ENCODE data around the gene CTRB1. TPM values are rescaled to one million over a fixed set of nuclear protein-coding genes. Genes with fewer than 3 reads are reported as not detected.

CTRB1 gene
- total RNA-seq, 1 donor from 2014 or later = not detected

DNA sequence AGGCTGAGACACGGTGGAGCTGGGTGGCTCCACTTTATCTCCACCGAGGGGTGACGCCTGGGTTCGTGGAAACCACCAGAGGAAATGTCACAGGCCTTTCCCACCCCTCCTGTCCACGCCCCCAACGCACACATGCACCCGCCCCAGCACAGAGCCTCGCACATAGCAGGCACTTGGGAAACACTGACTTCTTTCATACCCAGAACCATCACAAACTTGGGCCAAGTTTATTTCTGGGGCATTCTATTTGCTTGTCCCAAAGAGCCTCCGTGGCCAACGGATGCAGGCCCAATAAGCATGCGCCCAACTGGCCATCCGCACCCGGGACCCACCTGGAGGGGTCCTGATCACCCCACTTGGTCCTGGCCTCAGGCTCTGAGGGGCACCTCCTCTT is 29.4 kb downstream of the CTRB1 start:
- intact Hi-C loops (cut with DNase I) = no loop called here
- H3K27me3 ChIP-seq = no peaks in the 10 kb centered on the region
- DNase-seq (ENCODE audit: extremely low spot score in 2 of 2) = no peak
- H3K27ac ChIP-seq = peak overlapping the region; percentile 88
- H3K36me3 ChIP-seq = no peaks in the 10 kb centered on the region
- H3K4me1 ChIP-seq = peaks cover 89% of the 10 kb centered on the region
- no peak for TF ChIP-seq POLR2AphosphoS5 (IDR thresholded peaks at IDR 0.05; ENCODE audit: insufficient read depth in 1 of 2, low read depth in 1 of 2)
- TF ChIP-seq, protein P1, sequence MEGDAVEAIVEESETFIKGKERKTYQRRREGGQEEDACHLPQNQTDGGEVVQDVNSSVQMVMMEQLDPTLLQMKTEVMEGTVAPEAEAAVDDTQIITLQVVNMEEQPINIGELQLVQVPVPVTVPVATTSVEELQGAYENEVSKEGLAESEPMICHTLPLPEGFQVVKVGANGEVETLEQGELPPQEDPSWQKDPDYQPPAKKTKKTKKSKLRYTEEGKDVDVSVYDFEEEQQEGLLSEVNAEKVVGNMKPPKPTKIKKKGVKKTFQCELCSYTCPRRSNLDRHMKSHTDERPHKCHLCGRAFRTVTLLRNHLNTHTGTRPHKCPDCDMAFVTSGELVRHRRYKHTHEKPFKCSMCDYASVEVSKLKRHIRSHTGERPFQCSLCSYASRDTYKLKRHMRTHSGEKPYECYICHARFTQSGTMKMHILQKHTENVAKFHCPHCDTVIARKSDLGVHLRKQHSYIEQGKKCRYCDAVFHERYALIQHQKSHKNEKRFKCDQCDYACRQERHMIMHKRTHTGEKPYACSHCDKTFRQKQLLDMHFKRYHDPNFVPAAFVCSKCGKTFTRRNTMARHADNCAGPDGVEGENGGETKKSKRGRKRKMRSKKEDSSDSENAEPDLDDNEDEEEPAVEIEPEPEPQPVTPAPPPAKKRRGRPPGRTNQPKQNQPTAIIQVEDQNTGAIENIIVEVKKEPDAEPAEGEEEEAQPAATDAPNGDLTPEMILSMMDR (IDR thresholded peaks at IDR 0.05) = no peak
- no peak for TF ChIP-seq POLR2A (IDR thresholded peaks at IDR 0.05)
- H3K4me3 ChIP-seq = peak overlapping the region in 1 of 2 donors; percentile 4
- H3K9me3 ChIP-seq = no peaks in the 10 kb centered on the region

DNA sequence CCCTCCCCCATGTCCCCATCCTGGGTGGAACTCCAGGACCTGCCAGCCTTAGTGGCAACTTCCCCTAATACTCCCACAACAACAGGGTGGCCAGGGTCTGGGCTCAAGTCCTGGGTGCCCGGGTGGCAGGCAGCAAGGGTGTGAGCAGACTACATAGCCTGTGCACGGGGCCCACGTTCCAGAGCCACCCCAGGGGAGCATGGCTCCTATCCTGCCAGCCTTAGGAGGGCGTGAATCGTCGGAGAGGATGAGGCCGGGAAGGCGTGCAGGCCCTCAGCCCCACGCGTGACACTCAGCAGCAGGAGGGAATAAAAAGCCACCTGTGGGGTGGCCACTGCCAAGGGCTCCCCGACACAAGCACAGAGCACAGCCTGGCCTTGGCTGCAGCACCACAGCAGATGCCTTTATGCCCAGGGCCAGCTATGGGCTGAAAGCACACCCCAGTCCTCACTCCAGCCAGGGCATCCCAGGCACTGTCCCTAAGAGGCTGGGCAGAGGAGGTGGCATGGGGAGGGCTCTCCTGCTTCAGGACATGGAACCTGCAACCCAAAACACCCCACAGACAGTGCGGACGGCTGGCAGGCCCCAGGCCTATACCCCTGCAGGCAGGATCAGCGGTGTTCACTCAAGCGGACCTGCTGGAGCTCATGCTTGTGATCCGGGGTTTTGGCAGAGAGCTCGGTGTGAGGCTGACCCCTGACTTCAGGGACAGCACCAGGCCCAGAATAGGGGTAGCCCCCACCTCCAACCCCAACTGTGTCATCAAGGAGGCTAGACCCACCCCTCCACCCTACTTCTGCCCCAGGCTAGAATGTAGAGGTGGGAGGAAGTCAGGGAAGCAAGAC is 30.0 kb downstream of the CTRB1 start:
- Histone ChIP-seq H3K4me1 (peaks cover 92% of the 10 kb centered on the region), H3K27me3 (no peaks in the 10 kb centered on the region), H3K9me3 (no peaks in the 10 kb centered on the region), H3K36me3 (no peaks in the 10 kb centered on the region), H3K4me3 (peak overlapping the region in 1 of 2 donors; percentile 4), H3K27ac (peak overlapping the region; percentile 88)
- TF ChIP-seq POLR2AphosphoS5 (IDR thresholded peaks at IDR 0.05; ENCODE audit: insufficient read depth in 1 of 2, low read depth in 1 of 2) (no peak), POLR2A (IDR thresholded peaks at IDR 0.05) (no peak)
- TF ChIP-seq, protein P1 (IDR thresholded peaks at IDR 0.05) = no peak
- intact Hi-C loops (cut with DNase I) = no loop called here
- DNase-seq (ENCODE audit: extremely low spot score in 2 of 2) = no peak

DNA sequence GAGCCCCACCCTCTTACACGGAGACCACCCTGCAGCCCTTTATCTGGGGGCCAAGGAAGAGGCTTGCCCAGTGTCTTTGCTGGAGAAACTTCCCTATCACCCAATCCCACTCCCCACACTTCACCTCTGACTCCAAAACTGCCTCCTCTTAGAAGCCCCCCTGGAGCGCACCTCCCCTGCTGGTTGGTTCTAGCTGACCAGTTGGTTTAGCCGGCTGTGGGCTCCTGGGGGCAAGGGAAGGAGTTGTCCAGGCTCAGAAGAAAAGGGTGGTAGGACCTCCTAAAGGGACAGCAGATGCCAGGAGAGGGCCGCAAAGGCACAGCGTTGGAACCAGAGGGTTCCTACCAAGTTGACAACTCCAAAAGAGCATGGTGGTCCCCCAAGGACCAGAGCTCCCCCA is 30.7 kb downstream of the CTRB1 start:
- TF ChIP-seq POLR2AphosphoS5 (IDR thresholded peaks at IDR 0.05; ENCODE audit: insufficient read depth in 1 of 2, low read depth in 1 of 2) (no peak), POLR2A (IDR thresholded peaks at IDR 0.05) (no peak)
- TF ChIP-seq, protein P1 (IDR thresholded peaks at IDR 0.05) = no peak
- Histone ChIP-seq H3K9me3 (no peaks in the 10 kb centered on the region), H3K36me3 (no peaks in the 10 kb centered on the region), H3K4me3 (peak overlapping the region; percentile 57 to 85), H3K4me1 (peaks cover 92% of the 10 kb centered on the region), H3K27ac (peak overlapping the region; percentile 88), H3K27me3 (no peaks in the 10 kb centered on the region)
- DNase-seq (ENCODE audit: extremely low spot score in 2 of 2) = no peak
- intact Hi-C loops (cut with DNase I) = no loop called here

DNA sequence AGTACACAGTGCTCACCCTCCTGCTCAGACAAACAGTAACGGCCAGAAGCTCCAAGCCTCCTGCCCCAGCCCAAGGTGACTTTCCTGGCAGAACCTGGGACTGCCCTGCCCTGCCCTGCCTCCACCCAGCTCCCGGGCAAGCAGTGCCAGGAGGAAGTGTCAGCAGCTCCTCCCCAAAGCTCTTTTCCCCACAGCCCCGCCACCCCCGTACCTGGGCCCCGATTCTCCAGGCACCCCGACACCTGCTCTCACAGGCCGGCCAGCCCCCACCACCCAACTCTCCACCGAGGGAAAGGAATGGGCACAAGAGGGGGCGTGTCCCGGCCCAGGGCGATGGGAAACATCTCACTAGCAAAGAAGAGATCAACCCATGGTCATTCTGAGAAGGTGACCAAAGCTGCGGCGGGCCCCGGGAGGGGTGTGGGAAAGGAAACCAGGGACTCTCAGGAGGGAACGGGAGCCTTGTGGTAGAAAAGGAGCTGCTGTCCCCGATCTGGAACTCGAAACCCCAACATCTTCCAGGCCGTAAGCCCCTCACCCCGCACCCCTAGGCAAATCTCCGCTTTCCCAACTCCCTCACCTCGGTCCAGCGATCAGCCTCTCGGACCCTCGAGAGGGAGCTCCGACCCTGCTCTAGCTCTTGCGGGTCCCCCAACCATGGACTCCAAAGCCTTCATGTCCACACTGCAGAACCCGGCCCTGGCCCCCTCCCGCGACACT is 31.5 kb downstream of the CTRB1 start:
- peaks cover 92% of the 10 kb centered on the region for H3K4me1 ChIP-seq
- intact Hi-C loops (cut with DNase I) = loop anchor here (5.0 kb wide), 1 partner anchor 52 kb away; no protein-coding TSS in a partner anchor
- H3K4me3 ChIP-seq = peak overlapping the region; percentile 57 to 85
- H3K27ac ChIP-seq = peak overlapping the region; percentile 88
- TF ChIP-seq POLR2A (IDR thresholded peaks at IDR 0.05) = no peak
- no peak for TF ChIP-seq POLR2AphosphoS5 (IDR thresholded peaks at IDR 0.05; ENCODE audit: insufficient read depth in 1 of 2, low read depth in 1 of 2)
- TF ChIP-seq, protein P1 (IDR thresholded peaks at IDR 0.05) = no peak
- H3K27me3 ChIP-seq = no peaks in the 10 kb centered on the region
- no peak for DNase-seq (ENCODE audit: extremely low spot score in 2 of 2)
- no peaks in the 10 kb centered on the region for H3K36me3 ChIP-seq
- no peaks in the 10 kb centered on the region for H3K9me3 ChIP-seq
